ENCODE measurements around the gene CCDC149.

GRCh38 chr4:24897639-24898038, 15.2 kb downstream of the CCDC149 start:
- TF ChIP-seq REST (IDR thresholded peaks at IDR 0.05; ENCODE audit: insufficient read depth in 1 of 2, low read depth in 2 of 2, low read length in 2 of 2) (no peak), TAF1 (IDR thresholded peaks at IDR 0.05; ENCODE audit: borderline replicate concordance, insufficient read depth, low read length) (no peak)
